Mesenchymal stem cell (in vitro differentiated cells and primary cell): Measurements from ENCODE around the gene TAF10.

Experiments
- DNase-seq: peaks from one replicate; pipeline ENCODE4 v3.0.0-alpha.2; 2013
- H2AFZ ChIP-seq: one replicate; pipeline ENCODE4 v1.6.1; 2013; ENCODE audit warnings: low read depth, mild to moderate bottlenecking, control low read depth, inconsistent platforms, low read length, moderate library complexity
- H2AK5ac ChIP-seq: 2 replicates; pipeline ENCODE4 v1.6.1; 2013; ENCODE audit warnings: low read length, moderate library complexity, mild to moderate bottlenecking, inconsistent platforms; ENCODE audit not compliant: severe bottlenecking
- H2BK120ac ChIP-seq: one replicate; pipeline ENCODE4 v1.6.1; 2013; ENCODE audit warnings: low read depth, mild to moderate bottlenecking, inconsistent platforms, low read length, moderate library complexity
- H2BK12ac ChIP-seq, 2 experiments: one replicate each; pipeline ENCODE4 v1.6.1; 2013; ENCODE audit warnings: inconsistent platforms in 2 of 2, low read length in 2 of 2, mild to moderate bottlenecking in 2 of 2, moderate library complexity in 2 of 2, control low read depth in 1 of 2
- H2BK15ac ChIP-seq: one replicate; pipeline ENCODE4 v1.6.1; 2013; ENCODE audit warnings: mild to moderate bottlenecking, low read depth, inconsistent platforms; ENCODE audit not compliant: poor library complexity, severe bottlenecking
- H2BK5ac ChIP-seq: 2 replicates; pipeline ENCODE4 v1.6.1; 2013; ENCODE audit warnings: low read depth, mild to moderate bottlenecking, low read length, control low read depth, inconsistent platforms; ENCODE audit not compliant: poor library complexity, severe bottlenecking
- H3K14ac ChIP-seq, 2 experiments: one replicate each; pipeline ENCODE4 v1.6.1; 2013; ENCODE audit warnings: inconsistent platforms in 2 of 2, low read length in 2 of 2, control low read depth in 1 of 2, mild to moderate bottlenecking in 1 of 2, moderate library complexity in 1 of 2
- H3K18ac ChIP-seq, 2 experiments: one replicate each; pipeline ENCODE4 v1.6.1; 2013; ENCODE audit warnings: inconsistent platforms in 2 of 2, low read length in 2 of 2, control low read depth in 1 of 2, low read depth in 1 of 2, mild to moderate bottlenecking in 1 of 2
- H3K23ac ChIP-seq, 2 experiments: one replicate each; pipeline ENCODE4 v1.6.1; 2013; ENCODE audit warnings: inconsistent platforms in 2 of 2, low read length in 2 of 2, mild to moderate bottlenecking in 2 of 2, moderate library complexity in 2 of 2, control low read depth in 1 of 2
- H3K27ac ChIP-seq: 2 replicates; pipeline ENCODE4 v1.5.1; 2013; ENCODE audit warnings: mild to moderate bottlenecking, moderate library complexity, low read length, control low read depth, inconsistent platforms; ENCODE audit not compliant: poor library complexity, severe bottlenecking
- H3K27me3 ChIP-seq, 2 experiments: 2 replicates each; pipeline versions ENCODE4 v1.6.1 to v1.7.0; 2013; ENCODE audit warnings: low read length in 2 of 2, mild to moderate bottlenecking in 2 of 2, moderate library complexity in 2 of 2, control low read depth in 1 of 2, inconsistent platforms in 1 of 2; ENCODE audit not compliant: control insufficient read depth in 1 of 2, insufficient read depth in 1 of 2
- H3K36me3 ChIP-seq, 2 experiments: 2 replicates each; pipeline versions ENCODE4 v1.6.1 to v1.7.0; 2013; ENCODE audit warnings: low read length in 2 of 2, control low read depth in 1 of 2, inconsistent platforms in 1 of 2, low read depth in 1 of 2, mild to moderate bottlenecking in 1 of 2; ENCODE audit not compliant: insufficient read depth in 2 of 2, control insufficient read depth in 1 of 2
- H3K4ac ChIP-seq, 2 experiments: one replicate each; pipeline ENCODE4 v1.6.1; 2013; ENCODE audit warnings: inconsistent platforms in 2 of 2, low read length in 2 of 2, mild to moderate bottlenecking in 2 of 2, moderate library complexity in 2 of 2, control low read depth in 1 of 2, low read depth in 1 of 2
- H3K4me1 ChIP-seq: 2 replicates; pipeline ENCODE4 v1.6.1; 2013; ENCODE audit warnings: low read depth, low read length, control low read depth; ENCODE audit not compliant: control insufficient read depth, insufficient read depth
- H3K4me2 ChIP-seq: 2 replicates; pipeline ENCODE4 v1.6.1; 2013; ENCODE audit warnings: low read length, mild to moderate bottlenecking, inconsistent platforms; ENCODE audit not compliant: poor library complexity, severe bottlenecking
- H3K4me3 ChIP-seq, 2 experiments: 2 replicates each; pipeline versions ENCODE4 v1.5.1 to v1.7.0; 2013; ENCODE audit warnings: low read length in 2 of 2, mild to moderate bottlenecking in 2 of 2, control low read depth in 1 of 2, low read depth in 1 of 2; ENCODE audit not compliant: insufficient read depth in 1 of 2
- H3K79me1 ChIP-seq: replicated peaks from 2 replicates; pipeline ENCODE4 v1.6.1; 2013; ENCODE audit warnings: mild to moderate bottlenecking, control low read depth, low read length, inconsistent platforms; ENCODE audit not compliant: poor library complexity, severe bottlenecking
- H3K9ac ChIP-seq: 2 replicates; pipeline ENCODE4 v1.7.0; 2013; ENCODE audit warnings: mild to moderate bottlenecking, low read length, moderate library complexity
- H3K9me3 ChIP-seq: 2 replicates; pipeline ENCODE4 v1.7.0; 2013; ENCODE audit warnings: mild to moderate bottlenecking, low read length; ENCODE audit not compliant: control insufficient read depth
- H4K8ac ChIP-seq: one replicate; pipeline ENCODE4 v1.6.1; 2013; ENCODE audit warnings: inconsistent platforms, mild to moderate bottlenecking, low read length, moderate library complexity
- H4K91ac ChIP-seq: one replicate; pipeline ENCODE4 v1.6.1; 2013; ENCODE audit warnings: mild to moderate bottlenecking, low read length, inconsistent platforms
- WGBS: methylation state at CpG from one replicate; pipeline ENCODE4 v1.1.7; 2013; ENCODE audit warnings: mixed read lengths; 5-methylcytosine and 5-hydroxymethylcytosine counted together

Gene TAF10

DNA sequence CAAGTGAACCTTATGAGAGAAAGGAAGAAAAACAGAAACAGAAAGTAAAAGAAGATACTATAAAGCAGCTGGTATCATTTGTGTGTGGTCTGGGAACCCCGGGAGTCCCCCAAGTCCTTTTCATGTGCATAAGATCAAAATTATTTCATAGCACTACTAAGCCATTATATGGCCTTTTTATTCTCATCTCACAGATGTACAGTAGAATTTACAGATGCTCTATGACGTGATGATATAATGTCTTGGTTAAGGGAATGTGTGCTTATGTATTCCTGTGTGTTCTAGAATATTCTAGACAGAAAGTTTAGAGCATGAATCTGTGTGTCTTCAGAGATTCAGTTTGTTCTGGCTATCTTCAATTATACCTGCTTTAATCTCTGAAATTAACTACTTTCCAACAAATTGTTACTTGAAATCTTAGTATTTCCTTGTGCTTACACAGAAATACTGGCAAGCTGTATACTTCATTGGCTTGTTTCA is 15.8 kb upstream of the TAF10 start:
- no peak overlapping the region for H3K14ac ChIP-seq
- H3K18ac ChIP-seq = no peak overlapping the region
- H3K4me3 ChIP-seq = no peak overlapping the region
- peaks cover 0 to 22% of the 10 kb centered on the region in 2 experiments for H3K27me3 ChIP-seq
- no peak overlapping the region for H2BK5ac ChIP-seq
- DNase-seq = no peak
- H2BK15ac ChIP-seq = no peak overlapping the region
- H3K4ac ChIP-seq = no peak overlapping the region
- no peaks in the 10 kb centered on the region for H3K9me3 ChIP-seq
- no peak overlapping the region for H2BK12ac ChIP-seq
- H3K36me3 ChIP-seq = peaks cover 7 to 66% of the 10 kb centered on the region in 2 experiments
- H3K79me1 ChIP-seq = no peaks in the 10 kb centered on the region
- H4K8ac ChIP-seq = no peak overlapping the region
- WGBS = 100% methylated on average over 1 of the region's 2 CpGs
- H2AFZ ChIP-seq = no peak overlapping the region
- H2AK5ac ChIP-seq = no peak overlapping the region
- no peak overlapping the region for H2BK120ac ChIP-seq
- H3K9ac ChIP-seq = no peak overlapping the region
- no peak overlapping the region for H3K23ac ChIP-seq
- no peak overlapping the region for H3K4me2 ChIP-seq
- H3K4me1 ChIP-seq = no peaks in the 10 kb centered on the region
- no peak overlapping the region for H4K91ac ChIP-seq
- no peak overlapping the region for H3K27ac ChIP-seq

- H3K27me3 ChIP-seq = peaks cover 0 to 22% of the 10 kb centered on the region in 2 experiments
- no peak overlapping the region for H3K14ac ChIP-seq
- H4K8ac ChIP-seq = no peak overlapping the region
- H3K18ac ChIP-seq = no peak overlapping the region
- H3K9me3 ChIP-seq = no peaks in the 10 kb centered on the region
- H2BK15ac ChIP-seq = no peak overlapping the region
- no peak overlapping the region for H3K4ac ChIP-seq
- H3K27ac ChIP-seq = no peak overlapping the region
- peaks cover 7 to 59% of the 10 kb centered on the region in 2 experiments for H3K36me3 ChIP-seq
- H3K4me3 ChIP-seq = no peak overlapping the region
- H2BK12ac ChIP-seq = no peak overlapping the region
- WGBS = 98% methylated on average over 19 of the region's 19 CpGs
- no peak overlapping the region for H2AFZ ChIP-seq
- no peaks in the 10 kb centered on the region for H3K4me1 ChIP-seq
- H2BK120ac ChIP-seq = no peak overlapping the region
- no peak for DNase-seq
- H3K4me2 ChIP-seq = no peak overlapping the region
- H2BK5ac ChIP-seq = no peak overlapping the region
- H3K23ac ChIP-seq = no peak overlapping the region
- H3K9ac ChIP-seq = no peak overlapping the region
- no peak overlapping the region for H2AK5ac ChIP-seq
- no peak overlapping the region for H4K91ac ChIP-seq
- no peaks in the 10 kb centered on the region for H3K79me1 ChIP-seq
Observed at GRCh38 chr11:6626971-6627761, 15.2 kb upstream of the TAF10 start.

DNA sequence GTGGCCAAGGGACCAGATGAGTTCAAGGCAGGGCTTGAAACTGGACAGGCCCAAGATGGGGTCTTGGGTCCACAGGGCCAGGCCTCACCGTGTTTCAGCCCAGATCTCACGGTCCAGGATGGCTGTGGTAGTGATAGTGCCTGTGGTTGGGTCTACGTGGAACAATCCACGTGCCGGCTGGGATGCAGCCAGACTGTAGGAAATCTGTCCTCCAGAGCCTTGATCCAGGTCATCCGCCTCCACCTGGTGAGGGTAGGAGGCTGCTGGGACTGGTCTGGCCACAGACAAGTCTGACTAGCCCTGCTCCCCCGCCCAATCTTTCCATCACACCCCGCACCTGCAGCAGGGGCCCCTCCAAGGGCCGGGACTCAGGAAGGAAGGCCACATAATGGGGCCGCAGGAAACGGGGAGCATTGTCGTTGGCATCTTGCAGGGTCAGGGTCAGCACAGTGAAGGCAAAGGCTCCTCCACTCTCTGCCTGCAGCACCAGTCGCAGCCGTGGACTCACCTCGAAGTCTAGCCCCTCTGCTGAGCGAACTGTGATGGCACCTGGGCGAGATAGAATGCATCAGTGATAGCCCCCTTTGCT is 13.9 kb upstream of the TAF10 start:
- Histone ChIP-seq H3K27ac (no peak overlapping the region), H3K14ac (no peak overlapping the region), H4K8ac (no peak overlapping the region), H3K18ac (no peak overlapping the region), H3K79me1 (no peaks in the 10 kb centered on the region), H3K4me2 (no peak overlapping the region), H3K9me3 (no peaks in the 10 kb centered on the region), H2BK15ac (no peak overlapping the region), H2AK5ac (no peak overlapping the region), H4K91ac (no peak overlapping the region), H3K27me3 (peaks cover 0 to 26% of the 10 kb centered on the region in 2 experiments), H3K4me1 (no peaks in the 10 kb centered on the region), H3K23ac (no peak overlapping the region), H3K36me3 (peaks cover 7 to 52% of the 10 kb centered on the region in 2 experiments), H3K4ac (no peak overlapping the region), H2BK120ac (no peak overlapping the region), H3K4me3 (no peak overlapping the region), H2AFZ (no peak overlapping the region), H2BK5ac (no peak overlapping the region), H2BK12ac (no peak overlapping the region), H3K9ac (no peak overlapping the region)
- DNase-seq = no peak
- WGBS = 96% methylated on average over 17 of the region's 17 CpGs

GRCh38 chr11:6625156-6625831 is 13.3 kb upstream of the TAF10 start:
- 96% methylated on average over 12 of the region's 12 CpGs for WGBS
- Histone ChIP-seq H3K4me3 (no peak overlapping the region), H3K27me3 (peaks cover 0 to 26% of the 10 kb centered on the region in 2 experiments), H2AFZ (no peak overlapping the region), H4K91ac (no peak overlapping the region), H3K4me1 (no peaks in the 10 kb centered on the region), H4K8ac (no peak overlapping the region), H3K4me2 (no peak overlapping the region), H2AK5ac (no peak overlapping the region), H2BK12ac (no peak overlapping the region), H2BK120ac (no peak overlapping the region), H3K9ac (no peak overlapping the region), H2BK5ac (no peak overlapping the region), H3K18ac (no peak overlapping the region), H3K79me1 (no peaks in the 10 kb centered on the region), H3K36me3 (peaks cover 7 to 49% of the 10 kb centered on the region in 2 experiments), H3K4ac (no peak overlapping the region), H3K9me3 (no peaks in the 10 kb centered on the region), H3K27ac (no peak overlapping the region), H3K14ac (no peak overlapping the region), H2BK15ac (no peak overlapping the region), H3K23ac (no peak overlapping the region)
- DNase-seq = no peak
